GM19351 (cell line): ENCODE results near the gene ZNRD2.
"Not testable (repeated sequence)": the region's sequence is repeated elsewhere in the genome, so short reads cannot be mapped to it uniquely, and the experiment has no call there.

Experiments
- ATAC-seq: cut with Tn5 transposase; IDR thresholded peaks from one replicate; pipeline ENCODE4 v1.9.1; 2021; ENCODE audit warnings: mild to moderate bottlenecking, moderate library complexity; ENCODE audit not compliant: unreplicated experiment

ZNRD2 gene

GRCh38 chr11:65554842-65555430, 15.3 kb upstream of the ZNRD2 start:
- no peak for ATAC-seq

- ATAC-seq, result no peak
These were observed 14.5 kb upstream of the ZNRD2 start for GRCh38 chr11:65555693-65556231.

DNA sequence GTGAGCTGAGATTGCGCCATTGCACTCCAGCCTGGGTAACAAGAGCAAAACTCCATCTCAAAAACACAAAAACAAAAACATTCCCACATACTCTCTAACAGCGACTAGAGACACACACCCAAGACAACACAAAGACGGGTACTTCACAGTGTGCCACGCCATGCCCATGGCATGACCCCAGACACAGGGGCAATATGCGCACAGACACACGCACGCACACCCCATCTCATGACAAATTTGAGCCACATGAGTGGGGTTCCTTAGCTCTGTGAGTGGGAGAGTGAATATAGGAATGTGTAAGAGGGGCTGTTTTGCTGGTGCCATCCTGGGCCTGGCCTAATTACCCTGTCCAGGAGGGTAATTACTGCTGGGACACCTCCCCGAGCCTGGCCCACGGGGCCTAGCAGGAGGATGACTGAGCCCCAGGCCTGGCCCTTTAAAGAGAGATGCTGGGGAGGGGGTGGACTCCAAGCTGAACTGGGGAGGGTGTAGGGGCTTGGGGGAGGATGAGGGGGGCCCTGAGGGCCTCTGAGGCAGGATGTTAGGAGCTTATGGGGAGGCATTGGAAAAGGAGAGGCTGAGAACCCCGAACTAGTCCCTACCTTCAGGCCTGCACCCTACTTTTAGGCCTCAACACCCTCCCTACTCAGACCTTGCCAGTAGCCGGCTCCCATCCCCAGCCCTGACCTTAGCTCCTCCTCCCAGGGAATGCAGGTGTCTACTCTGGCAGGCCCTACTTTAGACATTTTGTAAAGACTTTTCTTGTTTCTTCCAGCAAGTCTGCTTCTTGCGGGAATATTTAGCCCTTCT, 13.6 kb upstream of the ZNRD2 start:
- no peak for ATAC-seq

- ATAC-seq, result no peak
These were observed 12.8 kb upstream of the ZNRD2 start for GRCh38 chr11:65557280-65558001.

DNA sequence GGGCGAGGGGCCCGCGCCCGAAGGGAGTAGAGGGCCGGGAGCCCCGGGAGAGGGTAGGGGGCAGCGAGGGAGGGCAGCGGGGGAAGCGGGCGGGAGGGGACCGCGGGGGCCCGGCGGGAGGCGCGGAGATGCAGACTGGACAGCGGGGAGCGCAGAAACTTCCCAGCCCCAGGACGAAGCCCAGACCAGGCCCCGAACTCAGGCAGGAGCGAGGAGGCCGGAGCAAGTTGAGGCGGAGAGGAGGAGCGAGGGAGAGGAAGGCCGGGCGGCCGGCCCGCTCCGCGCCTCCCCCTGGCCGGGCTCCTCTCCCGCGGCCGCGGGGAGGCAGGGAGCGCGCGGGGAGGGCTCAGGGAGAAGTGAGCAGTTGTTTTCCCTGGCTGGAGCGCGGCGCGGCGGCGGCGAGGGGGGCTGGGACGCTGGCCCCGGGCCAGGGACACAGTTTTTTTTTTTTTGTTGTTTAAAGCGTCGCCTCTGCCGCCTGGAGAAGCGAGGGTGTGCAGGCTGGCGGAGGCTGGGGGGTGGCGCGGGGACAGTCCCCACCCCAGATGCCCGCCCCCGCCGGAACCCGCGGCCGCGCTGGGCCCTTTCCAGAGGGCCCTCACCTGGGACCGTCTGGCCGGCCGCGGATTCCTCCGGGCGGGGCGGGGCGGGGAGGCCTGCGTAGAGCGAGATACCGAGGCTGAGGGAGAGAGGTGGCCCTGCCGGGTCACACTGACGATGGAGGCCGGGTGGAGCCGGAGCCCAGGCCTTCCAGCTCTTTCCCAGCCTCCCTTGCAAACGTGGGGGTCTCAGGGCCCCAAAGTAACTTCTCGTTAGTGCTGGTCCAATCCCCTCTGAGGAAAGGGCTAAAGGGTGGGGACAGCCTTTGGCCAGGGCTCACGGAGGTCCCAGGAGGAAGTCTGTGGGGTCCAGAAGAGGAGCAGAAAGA, 12.0 kb upstream of the ZNRD2 start, which contains the start of gene LTBP3:
Gene LTBP3, minus strand, starts transcription at position 358 of the 928 bp plus-strand sequence. CDS start 400 bp downstream, outside the sequence.
- ATAC-seq, result no peak

DNA sequence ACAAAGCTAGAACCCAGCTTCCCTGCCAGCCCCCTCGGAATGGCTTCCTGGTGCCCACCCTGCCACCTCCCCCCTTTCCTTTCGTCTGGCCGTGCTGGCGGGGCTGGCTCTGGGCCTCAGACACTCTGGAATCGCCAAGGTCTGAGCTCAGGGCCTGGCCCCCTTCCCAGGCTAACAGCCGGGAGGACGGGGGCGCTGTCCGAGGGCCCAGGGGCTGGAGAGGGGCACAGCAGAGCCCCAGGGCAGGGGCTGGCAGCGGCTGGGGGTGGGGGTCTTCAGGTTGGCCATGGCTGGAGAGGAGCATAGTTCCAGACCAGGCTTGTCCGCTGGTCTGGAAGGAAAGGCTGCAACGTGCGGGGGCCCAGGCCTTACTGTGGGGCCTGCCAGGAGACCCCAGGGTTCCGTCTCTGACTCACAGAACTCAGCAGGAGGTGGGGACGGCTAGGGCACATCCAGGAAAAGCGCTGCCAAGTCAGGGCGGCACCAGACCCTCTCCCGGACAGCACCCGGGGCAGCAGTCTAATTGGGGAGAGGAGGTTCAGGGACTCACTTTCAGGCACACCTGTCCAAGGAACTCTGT, 11.3 kb upstream of the ZNRD2 start:
- ATAC-seq, result no peak

DNA sequence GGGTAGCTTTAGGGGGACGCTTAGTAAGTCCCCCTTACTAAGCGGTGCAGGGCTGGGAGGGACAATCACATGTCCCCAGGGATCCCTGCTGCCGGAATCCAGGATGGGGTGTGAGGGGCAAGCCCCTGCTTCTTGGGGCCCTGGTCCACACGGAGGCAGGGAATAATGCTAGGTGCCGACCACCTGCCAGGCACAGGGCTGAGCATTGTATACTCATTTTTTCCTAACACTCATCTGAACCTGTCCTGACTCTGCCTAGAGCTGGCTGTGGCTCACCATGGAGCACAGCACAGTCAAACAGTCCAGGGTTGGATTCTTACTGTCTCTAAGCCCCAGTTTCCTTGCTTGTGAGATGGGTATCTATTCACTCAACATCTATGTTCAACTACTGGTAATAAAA, 10.7 kb upstream of the ZNRD2 start:
- ATAC-seq, result no peak

- ATAC-seq, result no peak
These were observed 10.2 kb upstream of the ZNRD2 start for GRCh38 chr11:65559951-65560537.

DNA sequence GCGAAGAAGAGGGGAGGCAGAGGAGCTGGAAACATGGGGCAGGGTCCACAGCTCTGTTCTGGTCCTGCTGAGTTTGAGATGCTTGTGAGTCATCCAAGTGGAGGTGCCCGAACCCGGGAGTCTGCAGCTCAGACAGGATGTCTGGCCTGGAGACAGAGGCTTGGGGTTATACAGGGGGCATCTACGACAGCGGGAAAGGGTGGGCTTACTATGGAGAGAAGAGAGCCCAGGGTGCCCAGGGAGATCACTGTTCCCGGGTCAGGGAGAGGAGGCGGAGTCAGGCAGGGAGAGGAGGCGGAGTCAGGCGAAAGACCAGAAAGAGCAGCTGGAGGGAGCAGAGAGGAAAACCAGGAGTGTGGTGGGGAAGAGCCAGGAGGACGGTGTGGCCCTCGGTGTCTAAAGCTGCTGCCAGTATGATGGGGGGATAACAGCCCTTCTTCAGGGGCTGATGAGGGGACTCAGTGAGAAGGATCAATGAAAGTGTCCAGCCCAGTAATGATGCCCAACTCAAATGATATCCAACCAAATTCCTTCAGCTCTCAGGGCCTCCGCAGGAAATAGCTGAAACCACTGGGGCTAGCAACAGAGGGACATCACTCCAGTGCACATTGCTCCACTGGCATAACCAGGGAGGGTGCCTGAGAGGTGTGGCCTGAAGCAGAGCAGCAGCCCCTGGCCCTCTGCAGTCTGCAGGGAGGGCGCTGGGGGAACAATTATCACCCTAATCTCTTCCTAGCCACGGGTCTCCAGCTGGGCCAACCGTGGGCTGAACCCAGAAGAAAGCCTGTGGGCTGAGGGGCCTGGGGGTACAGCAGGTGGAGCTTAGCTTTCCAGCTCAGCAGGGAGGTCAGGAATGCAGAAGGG, 9.5 kb upstream of the ZNRD2 start:
- no peak for ATAC-seq

DNA sequence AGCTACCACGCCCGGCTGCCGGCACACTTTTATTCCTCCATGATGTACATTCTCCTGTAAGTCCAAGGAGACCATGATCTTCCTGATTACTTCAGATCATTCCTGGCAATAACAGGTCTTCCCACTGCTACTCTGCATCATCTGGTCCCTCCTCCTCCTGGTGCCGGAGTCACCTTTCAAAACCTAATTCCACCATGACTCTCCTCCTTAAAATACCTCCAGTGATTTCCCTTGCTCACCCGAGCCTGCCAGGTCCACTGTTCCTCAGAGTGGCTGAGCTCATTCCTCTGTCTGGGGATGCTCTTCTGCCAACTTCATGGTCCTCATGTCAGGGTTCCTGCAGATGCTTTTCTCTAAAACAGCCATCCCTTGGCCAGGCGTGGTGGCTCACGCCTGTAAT, 8.3 kb upstream of the ZNRD2 start:
- ATAC-seq, result no peak

DNA sequence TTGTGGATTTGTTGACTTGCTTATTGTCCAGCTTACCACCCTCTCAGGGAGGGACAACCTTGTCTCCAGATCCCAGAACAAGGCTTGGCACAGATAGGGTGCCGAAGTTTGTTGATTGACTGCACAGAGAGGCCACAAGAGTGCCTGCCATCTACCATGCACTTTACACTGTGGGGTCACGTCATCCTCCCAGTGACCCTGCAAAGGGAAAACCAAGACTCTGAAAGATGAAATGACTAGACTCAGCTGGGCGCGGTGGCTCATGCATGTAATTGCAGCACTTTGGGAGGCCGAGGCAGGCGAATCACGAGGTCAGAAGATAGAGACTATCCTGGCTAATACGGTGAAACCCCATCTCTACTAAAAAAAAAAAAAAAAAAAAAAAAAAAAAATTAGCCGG, 7.5 kb upstream of the ZNRD2 start:
- no peak for ATAC-seq

DNA sequence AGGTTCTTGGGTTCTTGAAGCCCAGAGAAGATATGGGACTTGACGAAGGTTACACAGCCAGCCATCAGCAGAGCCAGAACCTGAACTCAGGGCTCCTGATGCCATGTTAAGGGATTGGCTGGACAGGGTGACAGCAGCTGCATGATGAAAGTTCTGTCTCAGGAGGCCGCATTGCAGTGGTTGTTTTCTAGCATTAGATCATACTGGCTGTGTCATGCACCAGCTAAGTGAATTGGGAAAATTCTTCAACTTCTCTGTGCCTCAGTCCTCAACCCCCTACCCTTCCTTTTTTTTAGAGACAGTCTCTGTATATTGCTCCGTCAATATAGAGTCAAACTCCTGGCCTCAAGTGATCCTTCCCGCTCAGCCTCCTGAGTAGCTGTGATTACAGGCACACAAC, 6.7 kb upstream of the ZNRD2 start:
- ATAC-seq, result no peak

DNA sequence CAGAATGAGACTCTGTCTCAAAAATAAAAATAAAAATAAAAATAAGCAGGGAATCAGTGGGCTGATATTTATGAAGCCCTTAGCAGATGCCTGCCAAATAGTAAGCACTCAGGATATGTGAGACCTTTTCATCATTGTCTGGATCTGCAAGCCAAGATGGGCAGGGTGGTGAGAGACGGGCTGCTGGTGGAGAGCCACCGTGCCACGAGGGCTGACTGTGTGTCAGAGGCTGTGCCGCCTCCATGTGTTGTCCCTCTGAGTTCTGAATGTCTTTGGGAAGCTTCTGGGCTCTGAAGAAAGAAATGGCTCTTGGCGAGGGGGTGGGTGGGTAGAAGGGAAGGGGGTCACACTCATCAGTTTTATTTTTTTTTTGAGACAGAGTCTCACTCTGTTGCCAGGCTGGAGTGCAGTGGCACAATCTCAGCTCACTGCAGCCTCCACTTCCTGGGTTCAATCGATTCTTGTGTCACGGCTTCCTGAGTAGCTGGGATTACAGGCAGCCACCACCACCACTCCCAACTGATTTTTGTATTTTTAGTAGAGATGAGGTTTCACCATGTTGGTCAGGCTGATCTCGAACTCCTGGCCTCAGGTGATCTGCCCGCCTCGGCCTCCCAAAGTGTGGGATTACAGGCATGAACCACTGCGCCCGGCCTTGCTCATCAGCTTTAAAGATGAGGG, 5.3 kb upstream of the ZNRD2 start:
- not testable (repeated sequence) for ATAC-seq

DNA sequence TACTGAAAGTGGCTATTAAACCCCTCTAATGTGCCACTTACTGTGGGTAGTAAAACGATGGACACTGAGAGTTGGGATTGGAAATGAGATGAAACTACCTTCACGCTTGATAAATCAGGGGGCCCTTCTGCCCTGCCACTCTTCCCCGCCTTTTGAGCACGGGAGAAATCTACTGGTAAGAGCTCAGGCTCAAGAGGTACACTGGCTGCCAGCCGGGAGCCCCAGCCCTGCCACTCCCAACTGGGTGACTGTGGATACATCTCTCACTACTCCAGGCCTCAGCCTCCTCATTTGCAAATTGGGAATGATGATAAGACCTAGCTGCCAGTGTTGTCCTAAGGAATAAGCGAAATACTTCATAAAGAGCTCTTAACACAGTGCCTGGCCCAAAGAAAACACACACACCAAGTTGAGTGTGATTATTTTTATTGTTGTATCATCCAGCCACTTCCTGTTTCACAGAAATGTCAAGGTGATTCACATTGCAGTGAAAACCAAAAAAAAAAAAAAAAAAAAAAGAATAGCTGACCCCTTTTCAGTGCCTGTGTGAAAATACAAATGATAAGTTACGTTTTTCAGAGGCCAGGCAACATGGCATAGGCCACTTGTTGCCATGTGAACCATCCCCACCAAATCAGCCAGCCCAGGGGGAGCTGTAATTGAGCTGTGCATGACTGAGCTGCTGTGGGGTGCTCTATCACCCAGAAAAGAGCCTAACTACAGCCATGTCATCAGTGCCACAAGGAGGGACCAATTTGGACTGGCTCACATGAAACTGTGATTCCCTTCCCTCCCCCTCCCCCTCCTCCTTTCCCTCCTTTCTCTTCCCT, 4.4 kb upstream of the ZNRD2 start:
- ATAC-seq, result no peak

- ATAC-seq, result no peak
These were observed 909 bp upstream of the ZNRD2 start for GRCh38 chr11:65569164-65569972.

- no peak for ATAC-seq
These were observed 1.1 kb downstream of the ZNRD2 start for GRCh38 chr11:65571420-65571819.

DNA sequence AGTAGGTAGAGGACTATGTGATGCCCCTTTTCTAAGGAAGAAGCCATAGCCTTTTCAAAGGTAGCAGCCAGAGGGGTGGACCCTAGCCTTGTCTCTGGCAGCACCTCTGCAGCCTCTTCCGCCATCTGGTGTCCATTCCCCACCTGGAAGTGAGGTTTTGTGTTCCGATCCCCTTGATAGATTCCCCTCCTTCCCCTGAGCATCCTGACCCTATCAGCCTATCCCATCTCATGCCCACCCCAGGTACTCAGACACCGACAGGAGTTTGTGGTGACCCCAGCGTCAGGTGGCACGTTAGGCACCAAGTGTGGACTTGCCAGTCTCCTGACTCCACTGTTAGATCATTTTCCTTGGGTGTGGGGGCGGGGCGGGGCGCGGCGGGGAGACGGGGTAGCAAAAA, 1.7 kb downstream of the ZNRD2 start:
- ATAC-seq, result no peak
